OCI-LY3 (cell line): ENCODE data around the gene SCARB1.
A peak's percentile ranks its signal among the peaks of the same experiment; 100 is the strongest.

Experiments used
- H2AFZ ChIP-seq: fragments of 200-600, 300-600 bp; shearing (Covaris generic); 2 replicates; pipeline ENCODE4 v1.6.0; 2014; ENCODE audit warnings: antibody characterized with exemption, low read depth, low read length
- H3K27ac ChIP-seq: fragments of 200-600, 300-600 bp; sonication (generic); 2 replicates; pipeline ENCODE4 v1.5.1; 2014; ENCODE audit warnings: mild to moderate bottlenecking, low read length, moderate library complexity, mixed read lengths
- H3K27me3 ChIP-seq: fragments of 200-600, 300-600 bp; sonication (generic); 2 replicates; pipeline ENCODE4 v1.6.1; 2014; ENCODE audit warnings: low read depth, low read length, mixed read lengths
- H3K36me3 ChIP-seq: fragments of 200-600, 300-600 bp; sonication (generic); replicated peaks from 2 replicates; pipeline ENCODE3; 2014; ENCODE audit warnings: low read depth, low read length, mixed read lengths
- H3K4me1 ChIP-seq: fragments of 300-600, 200-600 bp; sonication (generic); 2 replicates; pipeline ENCODE4 v1.6.1; 2014; ENCODE audit warnings: low read length, mixed read lengths
- H3K4me2 ChIP-seq: fragments of 200-600, 300-600 bp; sonication (generic); 2 replicates; pipeline ENCODE4 v1.6.1; 2014; ENCODE audit warnings: low read length, mixed read lengths
- H3K4me3 ChIP-seq: fragments of 300-600, 200-600 bp; sonication (generic); 2 replicates; pipeline ENCODE4 v1.5.1; 2014; ENCODE audit warnings: antibody characterized with exemption, mild to moderate bottlenecking, low read length, moderate library complexity
- H3K79me2 ChIP-seq: fragments of 300-600, 200-600 bp; shearing (Covaris generic); 2 replicates; pipeline ENCODE4 v1.6.1; 2014; ENCODE audit warnings: mild to moderate bottlenecking, low read length, mixed read lengths
- H3K9ac ChIP-seq: fragments of 300-600, 200-600 bp; shearing (Covaris generic); 2 replicates; pipeline ENCODE4 v1.6.0; 2014; ENCODE audit warnings: mild to moderate bottlenecking, low read length, moderate library complexity
- H3K9me3 ChIP-seq: fragments of 200-600, 300-600 bp; shearing (Covaris generic); 2 replicates; pipeline ENCODE4 v1.6.1; 2014; ENCODE audit warnings: low read length, mixed read lengths; ENCODE audit not compliant: insufficient read depth
- H4K20me1 ChIP-seq: fragments of 200-600, 300-600 bp; sonication (generic); 2 replicates; pipeline ENCODE4 v1.6.1; 2016; ENCODE audit warnings: low read length, mixed read lengths; ENCODE audit not compliant: insufficient read depth
- CTCF ChIP-seq: fragments of 200-600, 300-600 bp; sonication (generic); IDR thresholded peaks from 2 replicates; pipeline ENCODE4 v1.5.1; 2014; ENCODE audit warnings: antibody characterized with exemption, low read length, low read depth
- EZH2phosphoT487 ChIP-seq: fragments of 200-600 bp; shearing (Covaris generic); IDR thresholded peaks from 2 replicates; pipeline ENCODE4 v1.6.1; 2018; ENCODE audit warnings: antibody characterized with exemption, mixed run types, low read depth

The SCARB1 gene

DNA sequence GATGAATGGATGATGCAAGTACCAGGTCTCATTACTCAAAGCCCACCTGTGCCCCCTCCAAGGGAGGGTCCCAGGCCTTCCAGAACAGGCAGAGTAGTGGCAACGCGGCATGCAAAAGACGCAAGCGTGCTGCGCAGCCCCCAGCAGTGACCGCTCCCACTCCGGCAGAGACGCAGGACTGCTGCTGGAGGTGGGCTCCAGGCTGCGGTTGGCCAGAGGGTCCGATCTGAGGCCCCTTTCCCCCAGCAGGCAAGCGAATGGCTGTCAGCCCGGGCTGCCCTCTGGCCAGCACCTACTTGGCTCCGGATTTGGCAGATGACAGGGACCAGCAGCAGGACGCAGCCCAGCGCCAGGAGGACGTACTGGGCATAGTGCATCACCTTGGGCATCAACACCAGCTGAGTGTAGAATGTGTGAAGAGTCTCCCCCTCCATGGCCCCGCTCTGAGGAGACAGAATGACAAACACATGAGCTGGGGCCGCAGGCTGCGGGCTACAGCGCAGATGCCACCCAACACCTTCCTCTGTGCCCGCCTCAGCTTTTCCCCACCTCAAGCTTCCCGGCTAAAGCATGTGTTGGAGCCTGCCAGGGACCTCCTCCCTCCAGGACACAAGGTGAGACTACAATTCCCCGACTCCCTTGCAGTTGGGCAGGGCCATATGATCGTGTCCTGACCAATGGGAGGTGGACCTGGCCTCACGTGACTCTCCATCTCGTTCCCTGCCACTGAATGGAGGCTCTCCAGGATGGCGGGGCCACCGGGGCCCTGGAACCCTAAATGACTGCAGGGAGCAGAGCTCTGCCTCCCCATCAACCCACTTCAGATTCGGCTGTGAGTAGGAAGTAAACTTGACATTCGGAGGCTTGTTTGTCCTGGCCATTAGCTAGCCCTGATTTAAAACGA, 77.4 kb downstream of the SCARB1 start:
- Histone ChIP-seq H3K9me3 (no peaks in the 10 kb centered on the region), H3K4me1 (peaks cover 43% of the 10 kb centered on the region), H3K4me2 (no peak overlapping the region), H2AFZ (no peak overlapping the region), H3K4me3 (no peak overlapping the region), H4K20me1 (no peaks in the 10 kb centered on the region), H3K36me3 (peaks cover 51% of the 10 kb centered on the region), H3K27ac (no peak overlapping the region), H3K79me2 (no peaks in the 10 kb centered on the region), H3K27me3 (no peaks in the 10 kb centered on the region), H3K9ac (no peak overlapping the region)
- TF ChIP-seq CTCF (no peak), EZH2phosphoT487 (no peak)

DNA sequence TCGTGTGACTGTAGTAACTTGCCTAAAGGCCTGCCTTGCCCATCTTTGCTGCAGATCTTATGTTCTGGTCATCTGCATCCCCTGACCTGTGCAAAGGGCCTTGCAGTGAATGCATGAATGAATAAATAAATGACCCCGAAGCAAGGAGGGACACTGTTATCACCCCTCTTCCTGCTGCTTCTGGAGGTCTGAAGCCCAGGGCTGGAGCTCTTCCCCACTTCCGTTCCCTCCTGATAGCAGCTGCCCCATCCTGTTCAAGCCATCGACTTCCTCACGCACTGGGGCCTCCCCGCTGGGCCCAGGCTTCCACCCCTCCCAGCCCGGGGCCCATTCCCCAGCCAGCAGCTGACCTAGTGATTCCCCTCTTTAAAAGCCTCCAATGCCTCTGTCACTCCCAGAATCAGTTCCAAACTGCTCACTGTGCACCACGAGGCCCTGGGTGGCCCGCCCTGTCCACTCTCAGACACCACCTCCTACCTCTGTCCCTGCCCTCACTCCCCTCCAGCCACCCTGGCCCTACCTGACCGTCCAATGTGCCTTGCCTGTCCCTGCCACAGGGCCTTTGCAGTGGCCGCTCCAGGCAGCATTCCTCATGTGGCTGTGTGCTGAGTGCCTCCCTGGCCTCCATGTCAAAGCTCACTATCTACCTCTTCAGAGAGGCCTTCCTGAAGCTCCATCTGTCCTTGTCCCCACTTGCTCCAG, 78.6 kb downstream of the SCARB1 start:
- Histone ChIP-seq H3K79me2 (no peaks in the 10 kb centered on the region), H4K20me1 (no peaks in the 10 kb centered on the region), H3K9me3 (no peaks in the 10 kb centered on the region), H3K4me3 (no peak overlapping the region), H3K27ac (peak overlapping the region; percentile 69), H3K27me3 (no peaks in the 10 kb centered on the region), H3K9ac (peak overlapping the region; percentile 21; the same call in 1 of the 2 replicates), H3K4me2 (peak overlapping the region; percentile 48), H3K4me1 (peaks cover 55% of the 10 kb centered on the region), H2AFZ (no peak overlapping the region), H3K36me3 (peaks cover 39% of the 10 kb centered on the region)
- TF ChIP-seq CTCF (no peak), EZH2phosphoT487 (no peak)

DNA sequence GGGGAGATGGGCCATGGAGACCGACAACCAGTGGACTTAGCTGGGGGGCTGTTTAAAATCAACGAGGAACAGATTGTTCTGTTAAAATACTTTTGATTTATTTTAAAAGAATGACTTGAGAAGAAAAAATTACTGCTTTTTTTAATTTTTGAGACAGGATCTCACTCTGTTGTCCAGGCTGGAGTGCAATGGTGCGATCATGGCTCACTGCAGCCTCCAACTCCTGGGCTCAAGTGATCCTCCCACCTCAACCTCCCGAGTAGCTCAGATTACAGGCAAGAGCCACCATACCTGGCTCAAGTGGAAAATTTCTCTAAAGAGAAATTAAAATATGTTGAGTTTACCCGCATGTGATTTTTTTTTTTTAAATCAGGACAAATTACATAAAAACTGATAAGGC, 80.6 kb downstream of the SCARB1 start:
- TF ChIP-seq CTCF (no peak), EZH2phosphoT487 (no peak)
- Histone ChIP-seq H3K27ac (peak overlapping the region; percentile 80), H3K4me3 (no peak overlapping the region), H4K20me1 (no peaks in the 10 kb centered on the region), H3K27me3 (no peaks in the 10 kb centered on the region), H3K36me3 (peaks cover 30% of the 10 kb centered on the region), H2AFZ (no peak overlapping the region), H3K4me1 (peaks cover 75% of the 10 kb centered on the region), H3K9me3 (no peaks in the 10 kb centered on the region), H3K9ac (peak overlapping the region; percentile 21; the same call in 1 of the 2 replicates), H3K4me2 (peak overlapping the region; percentile 34), H3K79me2 (no peaks in the 10 kb centered on the region; the same call in 1 of the 2 replicates)

GRCh38 chr12:124782132-124782531, 81.5 kb downstream of the SCARB1 start:
- H2AFZ ChIP-seq = no peak overlapping the region
- peaks cover 39% of the 10 kb centered on the region for H3K36me3 ChIP-seq
- no peaks in the 10 kb centered on the region for H4K20me1 ChIP-seq
- peak overlapping the region; percentile 80 for H3K27ac ChIP-seq
- H3K9me3 ChIP-seq = no peaks in the 10 kb centered on the region
- H3K4me2 ChIP-seq = peak overlapping the region; percentile 34
- H3K79me2 ChIP-seq = no peaks in the 10 kb centered on the region; the same call in 1 of the 2 replicates
- no peaks in the 10 kb centered on the region for H3K27me3 ChIP-seq
- H3K4me3 ChIP-seq = no peak overlapping the region
- H3K9ac ChIP-seq = peak overlapping the region; percentile 21; the same call in 1 of the 2 replicates
- peaks cover 84% of the 10 kb centered on the region for H3K4me1 ChIP-seq
- no peak for TF ChIP-seq EZH2phosphoT487
